ENCODE data around the gene TERT. TPM values are rescaled to one million over a fixed set of nuclear protein-coding genes. Genes with fewer than 3 reads are reported as not detected.

Gene TERT
- total RNA-seq, 2 donors from 2014 or later, result 3.6 TPM; not detected in 1

DNA sequence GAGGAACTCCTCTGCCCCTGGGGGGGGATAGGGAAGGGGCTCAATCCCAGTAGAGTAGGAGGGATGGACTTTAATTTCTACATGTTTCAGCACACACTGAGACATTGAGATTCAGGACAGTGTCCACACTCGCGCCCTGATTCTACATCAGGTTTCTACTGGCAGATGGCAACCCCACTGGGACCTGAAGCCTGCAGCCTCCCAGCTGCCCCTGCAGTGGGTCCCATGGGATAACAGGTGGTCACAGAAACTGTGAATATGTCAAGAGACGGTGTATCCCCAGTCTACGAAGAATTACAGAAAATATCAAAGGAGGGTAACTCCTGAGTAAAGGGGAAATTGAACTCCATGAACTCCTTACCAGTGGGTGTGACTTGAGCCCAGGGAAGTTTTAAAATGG lies 2.4 kb upstream of the TERT start:
- Histone ChIP-seq H3K27me3 (replicated peaks; ENCODE audit: insufficient read depth) (peaks cover 18% of the 10 kb centered on the region), H3K36me3 (no peaks in the 10 kb centered on the region), H3K27ac (no peak overlapping the region), H3K9me3 (no peaks in the 10 kb centered on the region), H3K4me3 (no peak overlapping the region), H3K4me1 (replicated peaks) (no peaks in the 10 kb centered on the region)
- TF ChIP-seq POLR2A (IDR thresholded peaks at IDR 0.05), result no peak
- TF ChIP-seq, protein P1, sequence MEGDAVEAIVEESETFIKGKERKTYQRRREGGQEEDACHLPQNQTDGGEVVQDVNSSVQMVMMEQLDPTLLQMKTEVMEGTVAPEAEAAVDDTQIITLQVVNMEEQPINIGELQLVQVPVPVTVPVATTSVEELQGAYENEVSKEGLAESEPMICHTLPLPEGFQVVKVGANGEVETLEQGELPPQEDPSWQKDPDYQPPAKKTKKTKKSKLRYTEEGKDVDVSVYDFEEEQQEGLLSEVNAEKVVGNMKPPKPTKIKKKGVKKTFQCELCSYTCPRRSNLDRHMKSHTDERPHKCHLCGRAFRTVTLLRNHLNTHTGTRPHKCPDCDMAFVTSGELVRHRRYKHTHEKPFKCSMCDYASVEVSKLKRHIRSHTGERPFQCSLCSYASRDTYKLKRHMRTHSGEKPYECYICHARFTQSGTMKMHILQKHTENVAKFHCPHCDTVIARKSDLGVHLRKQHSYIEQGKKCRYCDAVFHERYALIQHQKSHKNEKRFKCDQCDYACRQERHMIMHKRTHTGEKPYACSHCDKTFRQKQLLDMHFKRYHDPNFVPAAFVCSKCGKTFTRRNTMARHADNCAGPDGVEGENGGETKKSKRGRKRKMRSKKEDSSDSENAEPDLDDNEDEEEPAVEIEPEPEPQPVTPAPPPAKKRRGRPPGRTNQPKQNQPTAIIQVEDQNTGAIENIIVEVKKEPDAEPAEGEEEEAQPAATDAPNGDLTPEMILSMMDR (IDR thresholded peaks at IDR 0.05), result no peak
- TF ChIP-seq POLR2AphosphoS5 (IDR thresholded peaks at IDR 0.05), result no peak
- no peak for DNase-seq (ENCODE audit: low spot score)
- intact Hi-C loops (cut with DNase I), result no loop called here
- 92% methylated on average over 4 of the region's 4 CpGs for WGBS

DNA sequence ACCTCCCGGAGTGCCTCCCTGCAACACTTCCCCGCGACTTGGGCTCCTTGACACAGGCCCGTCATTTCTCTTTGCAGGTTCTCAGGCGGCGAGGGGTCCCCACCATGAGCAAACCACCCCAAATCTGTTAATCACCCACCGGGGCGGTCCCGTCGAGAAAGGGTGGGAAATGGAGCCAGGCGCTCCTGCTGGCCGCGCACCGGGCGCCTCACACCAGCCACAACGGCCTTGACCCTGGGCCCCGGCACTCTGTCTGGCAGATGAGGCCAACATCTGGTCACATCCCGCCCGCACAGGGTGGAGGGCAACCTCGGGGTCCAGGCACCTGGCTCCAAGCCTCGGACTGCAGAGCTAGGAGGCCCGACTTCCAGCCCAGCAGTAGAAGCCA lies 776 bp upstream of the TERT start:
- Histone ChIP-seq H3K4me1 (replicated peaks) (no peaks in the 10 kb centered on the region), H3K27me3 (replicated peaks; ENCODE audit: insufficient read depth) (peaks cover 18% of the 10 kb centered on the region), H3K4me3 (no peak overlapping the region), H3K27ac (no peak overlapping the region), H3K36me3 (no peaks in the 10 kb centered on the region), H3K9me3 (no peaks in the 10 kb centered on the region)
- TF ChIP-seq, protein P1 (IDR thresholded peaks at IDR 0.05), result no peak
- TF ChIP-seq POLR2A (IDR thresholded peaks at IDR 0.05), result no peak
- DNase-seq (ENCODE audit: low spot score), result no peak
- WGBS, result 43% methylated on average over 19 of the region's 22 CpGs
- intact Hi-C loops (cut with DNase I), result no loop called here

DNA sequence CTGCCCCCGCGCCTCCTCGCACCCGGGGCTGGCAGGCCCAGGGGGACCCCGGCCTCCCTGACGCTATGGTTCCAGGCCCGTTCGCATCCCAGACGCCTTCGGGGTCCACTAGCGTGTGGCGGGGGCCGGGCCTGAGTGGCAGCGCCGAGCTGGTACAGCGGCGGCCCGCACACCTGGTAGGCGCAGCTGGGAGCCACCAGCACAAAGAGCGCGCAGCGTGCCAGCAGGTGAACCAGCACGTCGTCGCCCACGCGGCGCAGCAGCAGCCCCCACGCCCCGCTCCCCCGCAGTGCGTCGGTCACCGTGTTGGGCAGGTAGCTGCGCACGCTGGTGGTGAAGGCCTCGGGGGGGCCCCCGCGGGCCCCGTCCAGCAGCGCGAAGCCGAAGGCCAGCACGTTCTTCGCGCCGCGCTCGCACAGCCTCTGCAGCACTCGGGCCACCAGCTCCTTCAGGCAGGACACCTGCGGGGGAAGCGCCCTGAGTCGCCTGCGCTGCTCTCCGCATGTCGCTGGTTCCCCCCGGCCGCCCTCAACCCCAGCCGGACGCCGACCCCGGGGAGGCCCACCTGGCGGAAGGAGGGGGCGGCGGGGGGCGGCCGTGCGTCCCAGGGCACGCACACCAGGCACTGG lies 548 bp downstream of the TERT start:
- intact Hi-C loops (cut with DNase I), result no loop called here
- no peak for DNase-seq (ENCODE audit: low spot score)
- peaks cover 18% of the 10 kb centered on the region for H3K27me3 ChIP-seq (replicated peaks; ENCODE audit: insufficient read depth)

DNA sequence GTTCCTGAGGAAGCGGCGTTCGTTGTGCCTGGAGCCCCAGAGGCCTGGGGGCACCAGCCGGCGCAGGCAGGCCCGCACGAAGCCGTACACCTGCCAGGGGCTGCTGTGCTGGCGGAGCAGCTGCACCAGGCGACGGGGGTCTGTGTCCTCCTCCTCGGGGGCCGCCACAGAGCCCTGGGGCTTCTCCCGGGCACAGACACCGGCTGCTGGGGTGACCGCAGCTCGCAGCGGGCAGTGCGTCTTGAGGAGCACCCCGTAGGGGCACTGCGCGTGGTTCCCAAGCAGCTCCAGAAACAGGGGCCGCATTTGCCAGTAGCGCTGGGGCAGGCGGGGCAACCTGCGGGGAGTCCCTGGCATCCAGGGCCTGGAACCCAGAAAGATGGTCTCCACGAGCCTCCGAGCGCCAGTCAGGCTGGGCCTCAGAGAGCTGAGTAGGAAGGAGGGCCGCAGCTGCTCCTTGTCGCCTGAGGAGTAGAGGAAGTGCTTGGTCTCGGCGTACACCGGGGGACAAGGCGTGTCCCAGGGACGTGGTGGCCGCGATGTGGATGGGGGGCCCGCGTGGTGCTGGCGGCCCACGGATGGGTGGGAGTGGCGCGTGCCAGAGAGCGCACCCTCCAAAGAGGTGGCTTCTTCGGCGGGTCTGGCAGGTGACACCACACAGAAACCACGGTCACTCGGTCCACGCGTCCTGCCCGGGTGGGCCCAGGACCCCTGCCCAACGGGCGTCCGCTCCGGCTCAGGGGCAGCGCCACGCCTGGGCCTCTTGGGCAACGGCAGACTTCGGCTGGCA lies 1.3 kb downstream of the TERT start:
- Histone ChIP-seq H3K36me3 (no peaks in the 10 kb centered on the region), H3K4me3 (no peak overlapping the region), H3K4me1 (replicated peaks) (no peaks in the 10 kb centered on the region), H3K27me3 (replicated peaks; ENCODE audit: insufficient read depth) (peaks cover 18% of the 10 kb centered on the region), H3K27ac (no peak overlapping the region), H3K9me3 (no peaks in the 10 kb centered on the region)
- 95% methylated on average over 59 of the region's 60 CpGs for WGBS
- intact Hi-C loops (cut with DNase I), result no loop called here
- no peak for TF ChIP-seq POLR2AphosphoS5 (IDR thresholded peaks at IDR 0.05)
- TF ChIP-seq, protein P1 (IDR thresholded peaks at IDR 0.05), result no peak
- no peak for TF ChIP-seq POLR2A (IDR thresholded peaks at IDR 0.05)
- DNase-seq (ENCODE audit: low spot score), result no peak

More for the DNA sequence above, 548 bp downstream of the TERT start:
- H3K27ac ChIP-seq, result no peak overlapping the region
- TF ChIP-seq, protein P1 (IDR thresholded peaks at IDR 0.05), result no peak
- no peak for TF ChIP-seq POLR2AphosphoS5 (IDR thresholded peaks at IDR 0.05)
- no peak for TF ChIP-seq POLR2A (IDR thresholded peaks at IDR 0.05)
- H3K36me3 ChIP-seq, result no peaks in the 10 kb centered on the region
- WGBS, result 26% methylated on average over 48 of the region's 69 CpGs
- no peaks in the 10 kb centered on the region for H3K9me3 ChIP-seq
- peak overlapping the region in 1 of 2 donors; percentile 13 for H3K4me3 ChIP-seq
- H3K4me1 ChIP-seq (replicated peaks), result no peaks in the 10 kb centered on the region

Measured in prostate gland (tissue), 2 donors.